Activated gamma-delta T cell treated with Interleukin-2 at 50 U/mL for 16 hours (primary cell): ENCODE results near the gene TACC3.

Source experiments
- DNase-seq: peaks from one replicate; pipeline ENCODE4 v3.0.0-alpha.2; 2020

Gene TACC3

DNA sequence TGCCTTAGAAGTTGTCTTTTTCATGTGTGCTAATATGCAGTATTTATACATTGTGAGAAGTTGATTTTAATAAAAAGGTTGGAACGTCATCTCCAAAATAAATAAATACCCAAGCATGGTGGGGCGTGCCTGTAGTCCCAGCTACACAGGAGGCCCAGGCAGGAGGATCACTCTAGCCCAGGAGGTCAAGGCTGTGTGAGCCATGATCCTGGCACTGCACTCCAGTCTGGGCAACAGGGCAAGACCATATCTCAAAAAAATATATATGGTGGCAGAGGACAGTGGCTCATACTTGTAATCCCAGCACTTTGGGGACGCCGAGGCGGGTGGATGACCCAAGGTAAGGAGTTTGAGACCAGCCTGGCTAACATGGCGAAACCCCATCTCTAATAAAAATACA, 15.6 kb upstream of the TACC3 start:
- DNase-seq = no peak

DNA sequence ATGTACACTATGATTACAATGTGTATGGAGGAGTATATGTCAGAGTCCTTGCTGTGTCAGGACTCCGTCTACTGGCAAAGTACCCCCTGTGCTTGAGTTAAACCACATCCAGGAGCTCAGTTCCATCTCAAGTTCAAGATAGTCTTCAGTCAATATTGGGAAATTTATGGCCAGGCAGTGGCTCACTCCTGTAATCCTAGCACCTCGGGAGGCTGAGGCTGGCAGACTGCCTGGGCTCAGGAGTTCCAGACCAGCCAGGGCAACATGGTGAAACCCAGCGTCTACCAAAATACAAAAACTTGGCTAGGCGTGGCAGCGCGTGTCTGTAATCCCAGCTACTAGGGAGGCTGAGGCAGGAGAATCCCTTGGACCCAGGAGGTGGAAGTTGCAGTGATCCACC, 15.0 kb upstream of the TACC3 start:
- no peak for DNase-seq

DNA sequence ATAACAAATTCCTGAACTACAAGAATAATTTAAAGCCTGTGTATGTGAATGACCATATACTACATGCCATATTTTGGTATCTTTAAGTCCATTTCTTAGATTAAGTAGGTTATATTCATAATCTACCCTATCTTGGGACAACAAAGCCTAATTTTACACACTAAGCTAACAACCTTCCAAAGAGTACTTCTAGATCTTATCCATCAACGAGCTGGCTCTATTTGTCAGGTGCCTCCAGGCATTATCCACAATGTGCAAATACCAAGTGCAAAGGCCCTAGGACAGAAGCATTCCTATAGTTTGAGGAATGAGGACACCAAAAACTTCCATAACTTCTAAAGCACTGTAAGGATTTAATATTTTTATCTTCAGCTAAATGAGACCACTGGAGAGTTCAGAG, 12.7 kb upstream of the TACC3 start:
- no peak for DNase-seq

DNA sequence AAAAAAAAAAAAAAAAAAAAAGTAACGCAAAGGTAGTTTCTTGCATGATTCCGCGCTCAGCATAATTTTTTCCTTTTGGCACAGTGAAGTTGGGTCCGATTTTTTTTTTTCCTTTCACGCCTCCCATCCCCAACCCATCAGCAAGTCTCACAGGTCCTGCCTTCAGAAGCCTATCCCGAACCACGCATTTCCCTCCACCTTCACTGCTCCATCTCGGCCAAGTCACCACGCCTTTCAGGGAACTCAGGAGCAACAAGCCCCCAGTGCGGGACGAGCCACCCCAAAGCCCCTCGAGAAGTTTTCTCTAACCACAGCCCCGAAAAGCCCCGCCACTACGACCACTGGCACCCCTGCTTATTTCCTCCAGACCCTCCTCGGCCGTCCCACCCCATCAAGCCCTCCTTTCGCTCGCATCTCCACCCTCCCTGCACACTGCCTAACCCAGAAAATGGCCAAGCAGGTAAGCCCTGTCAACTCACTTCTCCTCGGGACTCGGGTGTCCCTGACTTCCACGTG, 10.2 kb upstream of the TACC3 start:
- no peak for DNase-seq

DNA sequence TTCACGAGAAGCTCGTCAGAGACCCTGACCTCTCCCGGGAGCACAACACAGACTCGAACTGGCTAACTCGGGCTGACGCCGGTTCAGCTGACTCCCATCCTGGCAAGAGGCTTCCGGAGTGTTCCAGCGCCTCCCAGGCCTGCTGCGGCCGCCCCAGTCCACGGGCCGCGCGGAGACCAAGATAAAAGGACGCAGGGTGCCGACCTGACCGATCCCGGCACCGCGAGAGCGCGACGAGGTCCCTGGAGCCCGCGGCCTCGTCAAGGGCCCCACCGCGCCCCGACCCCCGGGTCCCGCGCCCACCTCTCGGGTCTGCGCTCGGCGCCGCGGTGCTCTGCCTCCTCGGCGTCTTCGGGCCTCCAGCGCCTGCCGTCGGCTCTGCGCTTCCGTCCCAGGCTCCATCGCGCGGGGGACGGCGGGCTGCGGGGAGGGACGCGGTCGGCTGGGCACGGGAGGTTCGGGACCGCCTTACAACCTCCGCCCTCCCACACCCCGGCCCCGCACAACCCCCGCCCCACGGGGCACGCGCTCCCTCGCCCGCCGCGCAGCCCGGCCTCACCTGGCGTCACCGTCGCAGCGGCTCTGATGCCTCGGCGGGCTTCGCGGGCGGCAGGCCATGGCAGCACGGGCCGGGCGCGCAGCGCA, 9.6 kb upstream of the TACC3 start:
- no peak for DNase-seq

DNA sequence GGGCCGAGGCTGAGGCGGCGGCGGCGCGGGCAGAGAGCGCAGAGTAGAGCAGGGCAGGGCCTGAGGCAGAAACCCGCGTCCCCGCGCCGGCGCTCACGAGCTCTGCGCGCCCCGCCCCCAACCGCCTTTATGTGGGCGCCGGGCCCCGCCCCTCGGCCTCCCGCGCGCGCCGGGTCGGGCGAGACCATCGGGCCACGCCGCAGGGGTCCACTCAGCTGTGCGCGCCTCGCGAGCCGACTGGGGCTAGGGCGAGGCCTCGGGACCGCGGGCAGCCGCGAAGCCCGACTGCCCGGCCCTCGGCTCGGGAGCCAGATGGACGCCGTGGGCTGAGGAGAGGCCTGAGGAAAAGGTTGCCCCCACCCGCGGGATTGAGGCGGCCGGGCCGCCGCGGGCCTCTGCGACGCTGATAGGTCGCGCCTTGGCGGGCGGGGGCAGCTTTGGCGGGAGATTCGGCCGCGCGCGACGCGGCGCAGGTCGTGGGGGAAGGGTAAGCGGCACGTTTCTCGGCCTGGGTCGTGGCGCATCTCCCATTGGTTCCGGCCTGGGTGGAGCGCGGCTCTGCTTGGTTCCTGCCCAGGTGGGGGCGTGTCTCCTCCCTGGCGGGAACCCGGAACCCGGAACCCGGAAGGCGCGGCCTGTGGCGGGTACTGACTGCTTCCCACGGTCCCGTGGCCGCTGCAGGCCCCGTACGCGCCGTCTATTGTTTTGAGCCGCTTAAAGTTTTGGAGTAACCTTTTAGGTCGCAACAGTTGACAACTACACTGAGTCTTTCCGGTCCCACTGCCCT, 8.9 kb upstream of the TACC3 start, which contains the start of gene SLBP:
Gene SLBP (minus strand): TSS at position 104 of the 787 bp plus-strand sequence. CDS start 131 bp downstream, outside the sequence.
- peak; percentile 99 for DNase-seq

DNA sequence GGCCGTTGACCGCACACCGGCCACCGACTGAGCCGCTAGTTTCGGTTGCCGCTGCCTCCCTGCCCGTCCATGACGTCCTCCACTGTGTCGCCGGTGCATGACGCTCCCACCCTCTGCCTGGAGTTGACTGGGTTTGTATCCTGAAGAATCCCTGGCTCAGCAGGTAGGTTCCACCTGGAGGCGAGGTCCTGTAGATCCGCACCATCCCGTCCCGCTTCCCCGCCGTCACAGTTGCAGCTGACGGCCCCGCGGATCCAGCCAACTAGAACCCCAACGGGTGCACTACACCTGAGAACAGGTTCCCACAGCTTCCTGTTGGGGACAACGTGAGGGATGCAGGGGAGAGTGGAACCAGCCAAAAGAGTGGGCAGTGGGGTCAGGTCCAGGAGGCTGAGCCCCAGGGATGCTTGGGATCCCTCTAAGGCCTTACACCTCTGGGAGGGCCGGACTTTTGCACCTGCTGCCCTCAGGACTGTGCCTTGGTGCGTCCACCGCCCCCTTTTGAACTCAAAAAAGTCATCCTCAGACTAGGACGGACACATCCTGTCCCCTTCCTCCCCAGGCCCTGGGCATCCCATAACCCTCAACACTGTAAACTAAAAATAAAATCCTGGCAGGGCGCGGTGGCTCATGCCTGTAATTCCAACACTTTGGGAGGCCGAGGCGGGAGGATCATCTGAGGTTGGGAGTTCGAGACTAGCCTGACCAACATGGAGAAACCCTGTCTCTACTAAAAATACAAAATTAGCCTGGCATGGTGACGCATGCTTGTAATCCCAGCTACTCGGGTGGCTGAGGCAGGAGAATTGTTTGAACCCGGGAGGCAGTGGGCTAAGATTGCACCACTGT, 8.1 kb upstream of the TACC3 start:
- no peak for DNase-seq

DNA sequence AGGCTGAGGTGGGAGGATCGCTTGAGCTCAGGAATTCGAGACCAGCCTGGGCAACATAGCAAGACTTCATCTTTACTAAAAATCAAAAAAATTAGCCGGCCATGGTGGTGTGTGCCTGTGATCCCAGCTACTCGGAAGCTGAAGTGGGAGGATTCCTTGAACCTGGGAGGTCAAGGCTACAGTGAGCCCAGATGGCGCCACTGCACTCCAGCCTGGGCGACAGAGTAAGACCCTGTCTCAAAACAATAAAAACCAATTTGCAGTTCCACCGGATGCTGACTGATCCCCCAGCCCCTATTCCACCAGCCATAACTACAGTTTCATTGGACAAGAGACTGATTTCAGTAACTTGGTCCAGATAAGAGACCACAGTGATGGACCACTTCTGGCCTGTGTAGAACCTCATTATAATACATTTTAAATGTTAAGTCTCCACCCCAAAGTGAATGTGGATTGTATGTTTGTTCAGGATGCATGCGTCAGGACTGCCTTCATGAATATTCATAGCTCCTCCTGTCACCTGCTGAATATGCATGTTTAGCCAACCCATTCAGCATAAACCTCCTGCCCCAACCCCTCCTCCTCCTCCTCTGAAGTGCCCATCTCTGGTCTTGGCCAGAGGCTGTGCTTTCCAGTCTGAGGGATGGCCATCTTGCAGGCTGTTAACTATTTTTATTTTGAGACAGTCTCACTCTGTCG, 6.9 kb upstream of the TACC3 start:
- DNase-seq = no peak

DNA sequence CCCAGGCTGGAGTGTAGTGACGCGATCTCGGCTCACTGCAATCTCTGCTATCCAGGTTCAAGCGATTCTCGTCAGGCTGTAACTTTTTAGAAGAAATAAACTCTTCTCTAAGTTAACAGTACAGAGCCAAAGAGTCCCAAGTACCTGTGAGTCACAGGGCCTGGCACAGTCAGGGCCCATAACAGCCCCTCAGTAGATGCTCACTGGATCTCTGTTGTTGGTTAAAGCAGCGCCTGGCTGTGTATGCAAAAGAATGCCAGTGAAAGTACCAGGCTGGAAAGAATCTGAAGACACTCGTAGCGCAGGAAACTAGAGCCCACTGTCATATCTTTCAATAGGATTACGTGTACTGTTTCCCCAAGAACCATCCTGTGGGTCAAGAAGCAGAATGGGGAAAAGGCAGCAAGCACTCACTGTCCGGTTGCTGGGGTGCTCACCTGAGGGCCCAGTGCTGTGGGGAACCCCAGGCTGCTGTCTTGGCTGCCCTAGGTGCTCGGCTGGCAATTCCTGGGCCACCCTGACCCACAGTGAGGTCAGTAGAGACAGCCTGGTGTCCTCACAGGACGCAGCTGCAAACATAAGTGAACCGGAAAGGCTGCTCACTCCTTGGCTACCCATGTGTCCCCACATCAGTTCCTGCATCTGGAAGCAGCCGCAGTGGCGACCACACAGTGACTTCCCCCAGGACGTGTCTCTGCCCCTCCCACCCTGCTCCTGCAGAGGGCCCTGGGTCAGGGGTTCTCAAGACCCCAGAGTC, 6.1 kb upstream of the TACC3 start:
- no peak for DNase-seq

DNA sequence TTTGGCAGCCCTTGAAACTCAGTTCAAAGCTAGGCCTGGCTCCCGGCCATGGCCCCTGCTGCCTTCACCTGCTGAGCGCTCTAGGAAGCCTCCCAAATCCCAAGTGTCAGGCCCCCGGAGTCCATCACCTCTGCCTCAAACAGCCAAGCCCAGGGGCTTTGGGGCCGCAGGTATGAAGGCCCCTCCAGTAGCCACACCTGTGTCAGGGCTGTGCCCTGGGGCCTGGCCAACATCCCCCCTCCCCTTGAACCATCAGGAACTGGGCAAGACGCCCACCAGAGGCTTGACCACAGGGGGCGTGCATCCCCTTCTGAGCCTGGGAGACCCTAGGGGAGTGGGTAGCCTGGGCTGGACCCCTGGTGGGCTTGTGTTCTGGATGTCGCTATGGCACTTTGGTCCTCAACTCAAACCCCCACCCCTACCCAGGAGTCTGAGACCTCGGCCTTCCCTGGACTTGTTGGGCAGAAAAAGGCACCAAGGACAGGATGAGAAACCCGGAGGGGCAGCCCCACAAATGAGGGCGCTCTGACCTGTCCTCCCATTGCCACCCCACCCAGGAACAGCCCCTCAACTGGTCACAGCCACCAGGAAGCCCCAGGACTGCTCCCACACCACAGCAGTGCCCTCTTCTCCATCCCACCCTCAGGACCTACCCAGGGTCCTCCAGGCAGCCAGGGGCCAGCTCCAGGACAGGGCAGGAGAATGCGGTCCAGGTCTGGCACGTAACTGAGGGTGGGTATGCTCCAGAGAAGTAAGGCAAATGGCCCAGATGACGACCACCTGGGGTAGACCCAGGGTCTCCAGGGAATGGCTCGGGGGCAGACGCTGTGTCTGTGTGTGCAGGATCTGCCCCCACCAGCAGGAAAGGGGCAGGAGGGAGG, 5.0 kb upstream of the TACC3 start:
- DNase-seq = no peak

DNA sequence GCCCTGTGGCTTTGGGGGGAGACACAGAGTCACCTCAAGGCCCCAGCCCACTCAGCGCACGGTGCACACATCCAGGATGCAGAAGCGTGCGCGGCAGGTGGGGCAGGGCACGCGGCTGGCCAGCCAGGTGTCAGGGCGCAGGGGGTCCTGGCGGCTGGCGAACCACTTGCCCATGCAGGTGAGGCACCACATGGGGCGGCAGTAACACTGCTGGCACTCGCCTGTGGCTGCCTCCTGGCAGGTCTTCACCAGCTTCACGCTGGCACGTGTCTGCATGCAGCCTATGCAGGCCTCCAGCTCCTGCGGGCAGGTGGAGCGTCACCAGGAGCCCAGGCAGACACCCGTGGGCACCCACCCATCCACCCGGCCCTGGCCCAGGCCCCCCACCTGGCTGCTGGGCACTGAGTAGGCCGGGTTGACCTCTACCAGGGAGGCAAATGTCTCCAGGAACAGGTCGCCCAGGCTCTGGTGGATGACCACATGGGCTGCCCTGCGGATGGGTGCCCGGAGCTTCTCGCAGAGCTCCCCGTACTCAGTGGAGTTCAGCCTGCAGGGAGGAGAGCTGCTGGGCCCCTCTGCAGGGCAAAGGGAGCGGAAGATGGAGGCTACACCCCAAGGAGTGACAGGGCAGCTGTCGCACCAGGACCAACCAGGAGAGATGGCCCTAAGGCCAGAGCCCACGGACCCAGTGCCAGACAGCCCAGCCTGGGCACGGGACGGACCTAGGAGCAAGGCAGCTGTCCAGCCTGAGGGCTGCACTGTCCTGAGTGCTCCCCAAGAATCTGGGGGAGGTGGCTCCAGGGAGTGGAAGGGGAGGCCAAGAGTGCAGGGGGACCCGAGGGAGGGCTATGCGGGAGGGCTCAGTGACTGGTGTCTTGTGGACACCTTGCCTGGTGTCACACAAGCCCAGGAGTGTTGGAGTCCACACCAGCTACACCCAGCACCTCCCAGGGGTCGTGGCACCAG, 3.9 kb upstream of the TACC3 start:
- no peak for DNase-seq

DNA sequence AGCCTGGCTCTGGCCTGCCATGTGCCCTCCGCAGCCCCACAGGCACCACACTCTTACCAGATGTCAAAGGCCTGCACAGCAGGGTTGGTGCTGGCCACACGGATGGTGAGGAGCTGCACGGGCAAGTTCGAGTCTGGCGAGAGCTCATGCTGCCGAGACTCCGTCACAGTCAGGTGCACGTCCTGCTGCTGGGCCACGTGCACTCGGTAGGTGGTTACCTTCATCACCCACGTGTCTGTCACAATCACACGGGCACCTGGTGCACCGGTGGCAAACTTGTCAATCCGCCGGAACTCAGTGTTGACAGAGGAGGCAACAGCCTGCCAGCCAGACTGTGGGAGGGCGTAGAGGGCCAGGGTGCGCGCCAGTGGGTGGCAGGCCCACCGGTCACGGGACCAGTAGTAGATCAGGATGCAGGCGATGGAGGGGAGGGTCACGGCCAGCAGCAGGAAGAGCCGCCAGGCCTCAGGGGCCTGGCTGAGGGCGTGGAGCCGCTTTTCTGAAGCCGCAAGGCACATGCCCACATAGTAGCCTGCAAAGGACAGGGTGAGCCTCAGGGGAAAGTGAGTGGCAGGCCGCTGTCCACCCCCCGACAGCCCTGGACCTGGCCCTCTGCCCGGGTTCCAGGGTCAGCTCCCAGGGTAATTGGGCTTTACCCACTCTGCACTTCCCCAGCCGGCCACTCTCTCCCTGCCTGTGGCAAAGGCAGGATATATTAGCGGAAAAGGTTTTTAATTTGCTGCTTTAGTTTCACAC, 3.0 kb upstream of the TACC3 start:
- DNase-seq = no peak

DNA sequence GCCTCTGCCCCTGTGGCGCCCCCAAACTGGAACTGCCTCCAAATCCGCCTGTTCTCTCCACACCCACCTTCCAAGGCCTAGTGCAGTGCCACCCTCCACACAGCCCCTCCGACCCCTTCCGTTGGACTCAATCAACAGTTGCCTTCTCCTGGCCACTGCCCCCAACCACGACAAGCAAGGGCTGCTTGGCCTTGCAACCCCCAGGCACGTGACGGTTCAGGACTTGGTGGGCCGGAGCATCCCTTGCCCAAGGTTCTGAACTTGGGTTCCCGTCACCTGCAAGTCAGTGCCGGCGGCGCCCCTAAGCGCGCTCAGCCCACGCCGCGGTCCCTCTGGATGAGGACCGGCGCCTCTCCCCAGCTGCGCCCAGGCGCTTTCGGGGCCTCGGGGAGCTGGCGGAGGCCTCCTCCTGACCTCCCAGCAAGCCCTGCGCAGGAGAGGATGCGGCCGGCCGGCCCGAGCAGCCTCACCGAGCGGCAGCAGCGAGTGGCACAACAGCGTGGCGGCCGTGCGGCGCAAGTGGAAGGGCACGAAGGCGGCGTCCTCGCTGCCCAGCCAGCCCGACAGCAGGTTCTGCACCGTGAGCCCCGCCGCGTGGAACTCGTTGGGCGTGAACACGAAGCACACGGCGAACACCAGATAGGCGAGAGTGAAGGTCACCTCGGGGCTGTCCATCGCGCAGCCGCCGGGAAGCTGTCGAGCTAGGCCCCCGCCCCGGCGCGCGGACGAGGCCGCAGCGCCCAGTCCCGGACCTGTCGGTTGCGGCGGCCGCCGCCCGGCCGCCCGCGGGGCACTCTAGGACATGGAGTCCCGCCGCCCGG, 948 bp upstream of the TACC3 start:
- DNase-seq = peak; percentile 30

DNA sequence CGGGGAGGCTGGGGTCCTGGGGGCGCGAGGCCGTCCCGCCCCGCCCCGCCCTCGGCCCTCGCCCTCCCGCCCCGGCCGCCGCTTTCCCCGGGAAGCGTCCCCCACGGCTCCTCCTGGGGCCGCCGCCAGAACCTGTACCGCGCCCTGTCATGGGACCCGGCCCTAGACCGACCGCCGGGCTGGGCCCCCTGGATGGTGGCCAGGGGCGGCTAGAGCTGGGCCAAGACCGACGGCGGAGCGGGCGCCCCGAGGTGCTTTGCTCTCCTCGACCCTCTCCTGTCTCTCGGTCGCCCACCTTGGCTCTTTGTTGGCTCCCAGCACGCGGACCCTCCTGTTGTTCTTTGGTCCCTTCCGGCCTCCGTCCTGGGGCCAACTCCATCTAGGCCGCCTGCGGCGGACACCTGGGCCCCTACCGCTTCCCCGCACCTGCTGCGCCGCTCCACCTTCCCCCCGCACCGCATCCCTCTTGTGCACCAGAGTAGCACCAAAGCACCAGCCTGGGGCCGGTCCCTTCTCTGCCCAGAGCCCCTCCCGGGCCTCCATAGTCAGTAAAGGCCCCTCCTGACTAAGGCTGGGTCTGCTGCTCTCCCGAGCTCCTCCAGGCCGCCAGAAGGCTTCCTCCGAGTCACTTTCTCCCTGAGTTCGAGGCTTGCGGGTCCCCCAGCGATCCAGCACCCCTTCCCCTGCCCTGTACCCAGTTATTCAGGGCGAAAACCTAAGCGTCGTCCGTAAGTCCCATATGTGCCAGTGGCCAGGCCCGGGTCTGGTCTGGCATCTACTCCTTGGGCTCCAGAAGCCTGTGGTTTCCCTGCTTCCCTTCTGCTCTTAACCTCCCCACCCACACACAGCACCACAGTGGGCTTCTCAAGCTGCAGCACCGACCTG, 587 bp downstream of the TACC3 start:
- no peak for DNase-seq

DNA sequence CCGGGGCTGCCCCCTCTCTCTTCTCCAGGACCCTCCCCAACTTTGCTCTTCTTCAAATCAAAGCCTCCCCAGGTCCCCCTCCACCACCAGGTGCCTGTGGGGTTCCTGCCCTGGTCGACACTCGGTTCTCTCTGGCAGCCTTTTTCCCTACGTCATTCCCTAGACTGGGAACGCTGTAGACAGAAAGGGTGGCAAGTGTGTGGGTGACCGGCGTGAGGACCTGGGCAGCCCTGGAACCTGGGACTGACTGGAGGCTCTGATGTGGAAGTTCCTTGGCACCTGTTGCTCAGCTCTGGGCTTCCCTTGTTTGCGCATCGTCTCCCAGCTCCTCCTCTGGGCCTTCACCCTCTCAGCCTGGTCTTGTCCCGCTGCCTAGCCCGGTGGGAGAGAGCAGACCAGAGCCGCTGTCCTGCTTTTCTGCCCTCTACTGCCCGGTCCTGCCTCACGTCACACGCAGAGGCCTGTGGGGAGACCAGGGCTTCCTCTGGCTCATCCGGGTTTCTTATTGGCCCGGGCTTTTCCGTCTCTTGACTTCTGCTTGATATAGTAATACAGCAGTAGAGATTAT, 1.3 kb downstream of the TACC3 start:
- DNase-seq = no peak

DNA sequence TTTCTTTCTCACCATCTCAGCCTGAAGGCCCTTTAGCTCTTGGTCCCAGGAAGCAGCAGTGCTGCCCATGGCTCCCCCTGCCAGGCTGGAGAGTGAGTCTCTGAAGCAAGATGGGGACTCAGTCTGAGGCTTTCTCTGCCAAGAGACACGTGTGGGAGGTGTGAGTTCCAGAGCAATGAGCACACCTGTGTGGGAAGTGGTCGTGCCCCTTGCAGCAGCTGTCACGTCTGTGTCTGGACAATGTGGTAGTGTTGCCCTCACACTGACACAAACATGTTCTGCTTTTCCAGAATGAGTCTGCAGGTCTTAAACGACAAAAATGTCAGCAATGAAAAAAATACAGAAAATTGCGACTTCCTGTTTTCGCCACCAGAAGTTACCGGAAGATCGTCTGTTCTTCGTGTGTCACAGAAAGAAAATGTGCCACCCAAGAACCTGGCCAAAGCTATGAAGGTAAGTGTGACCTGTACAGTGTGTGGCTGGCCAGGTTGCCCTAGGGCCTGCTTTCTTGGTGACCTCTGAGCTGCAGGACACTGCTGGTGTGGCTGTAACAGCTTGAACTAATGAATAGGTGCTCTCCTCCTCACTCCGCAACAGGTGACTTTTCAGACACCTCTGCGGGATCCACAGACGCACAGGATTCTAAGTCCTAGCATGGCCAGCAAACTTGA, 1.9 kb downstream of the TACC3 start:
- DNase-seq = peak; percentile 29
